Cardiac septum (tissue), 1 donor: Measurements from ENCODE around the gene CA5A. TPM values are rescaled to one million over a fixed set of nuclear protein-coding genes. Genes with fewer than 3 reads are reported as not detected.
"Not testable (repeated sequence)": the region's sequence is repeated elsewhere in the genome, so short reads cannot be mapped to it uniquely, and the experiment has no call there.

Source experiments
- DNase-seq: peaks from one replicate; pipeline ENCODE4 v3.0.0-alpha.2; 2020; ENCODE audit warnings: low spot score
- intact Hi-C: fragments of 100-400 bp; cut with DNase I; formaldehyde crosslinking; loops from one replicate; pipeline ENCODE4 v1.14.0; 2022
- long read RNA-seq: library from polyadenylated mRNA; unstranded; transcript quantifications from one replicate; pipeline ENCODE4 v2.0.0, GENCODE V29; 2021
- total RNA-seq: library from RNA; stranded (reverse); fragmentation: NEBNext Ultra II Directional; extraction: Animal tissue kit (Norgen Biotek cat#: 25700); gene quantifications from one replicate; pipeline ENCODE4 v1.2.1, GENCODE V29; 2021
- donor health status: DM: no; HTN: no; CAD: no.

The CA5A gene
- total RNA-seq = not detected
- long read RNA-seq = 0 reads

DNA sequence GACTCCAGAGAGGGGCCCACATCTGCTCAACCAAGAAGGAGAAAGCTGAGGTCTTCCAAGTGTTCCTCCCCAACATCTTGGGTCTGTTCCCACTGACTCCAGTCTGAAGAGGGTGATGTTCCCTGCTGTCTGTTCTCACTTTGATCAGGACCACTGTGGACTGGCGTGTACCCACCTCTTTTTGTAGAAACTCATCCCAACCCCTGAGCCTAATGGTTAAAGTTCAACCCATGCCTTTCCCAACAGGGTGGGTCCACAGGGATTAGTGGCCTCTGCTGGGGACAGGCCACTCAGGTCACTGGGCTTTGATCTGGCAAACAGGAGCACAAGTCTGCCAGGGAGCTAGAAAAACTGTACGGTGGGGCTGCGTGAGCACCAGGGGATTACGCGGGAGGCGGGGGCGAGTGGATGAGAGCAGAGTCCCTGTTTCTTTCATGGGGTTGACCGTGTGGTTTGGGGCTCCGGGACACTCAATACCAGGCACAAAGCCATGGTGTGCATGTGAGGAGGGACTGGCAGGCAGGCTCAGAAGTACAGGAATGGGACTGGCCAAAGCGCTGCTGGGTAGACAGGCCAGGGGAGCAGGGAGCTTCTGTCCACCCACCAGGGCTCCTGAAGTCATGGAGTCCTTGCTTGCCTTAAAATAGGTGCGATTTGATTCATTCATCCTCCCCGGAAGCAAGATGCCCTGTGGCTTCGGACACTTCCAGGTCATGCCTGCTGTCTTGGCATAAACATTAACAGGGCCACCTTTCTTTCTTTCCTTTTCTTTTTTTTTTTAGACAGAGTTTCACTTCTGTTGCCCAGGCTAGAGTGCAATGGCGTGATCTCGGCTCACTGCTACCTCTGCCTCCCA lies at the start of gene CA5A:
Gene CA5A (minus strand): TSS at position 155 of the 856 bp plus-strand sequence. CDS start 79 bp downstream, at position 76.
- no peak for DNase-seq
- intact Hi-C loops = no loop called here

DNA sequence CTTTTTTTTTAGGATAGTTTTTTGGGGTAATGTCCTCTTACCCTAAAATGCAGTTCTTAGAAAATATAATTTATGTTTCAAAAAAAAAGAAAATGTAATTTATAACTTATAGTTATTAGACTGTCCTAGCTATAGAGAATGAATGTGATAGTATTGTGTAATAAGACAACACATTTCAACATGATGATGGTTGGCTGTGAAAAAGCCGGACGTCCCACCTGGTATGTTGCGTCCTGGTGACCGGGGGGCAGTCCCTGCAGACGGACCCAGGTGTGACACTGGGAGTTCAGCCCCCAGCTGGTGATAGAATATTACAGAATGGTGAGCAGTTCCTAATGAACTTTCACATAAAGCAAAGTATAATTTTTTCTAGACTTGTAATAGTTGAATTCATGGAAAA lies 49.2 kb upstream of the CA5A start:
- DNase-seq, intact Hi-C loops: not testable (repeated sequence)

DNA sequence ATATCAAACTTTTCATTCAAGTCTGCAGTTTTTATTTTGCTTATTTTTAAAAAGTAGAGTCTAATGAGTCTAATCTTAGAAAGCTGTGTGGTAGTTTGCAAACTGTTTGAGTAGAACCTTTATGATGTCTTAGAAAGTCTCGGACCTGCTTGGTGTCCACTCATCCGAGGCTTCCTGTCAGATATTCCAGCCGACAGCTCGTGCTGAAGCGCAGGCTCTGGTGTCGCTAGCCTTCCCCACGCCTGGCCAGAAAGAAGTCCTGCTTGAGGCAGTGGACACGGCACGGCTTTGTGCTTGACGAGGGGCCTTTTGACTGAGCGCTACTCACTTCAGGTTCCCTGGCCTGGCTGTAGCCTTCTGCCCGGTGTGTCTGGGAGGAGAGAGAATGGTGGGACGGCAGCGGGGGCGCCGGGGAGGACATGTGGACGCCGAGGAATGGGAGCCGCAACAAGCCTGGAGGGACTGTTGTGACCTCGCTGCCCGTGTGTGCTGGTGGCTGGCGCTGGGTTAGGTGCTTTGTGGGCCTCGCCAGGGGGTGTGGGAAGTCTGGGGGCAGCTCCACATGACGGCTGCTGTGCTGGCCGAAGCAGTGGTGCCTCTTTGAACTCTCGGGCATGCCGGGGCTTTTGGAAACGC lies 48.4 kb upstream of the CA5A start:
- no peak for DNase-seq
- intact Hi-C loops = loop anchor here (5.0 kb wide), 1 partner anchor 453 kb away; no protein-coding TSS in a partner anchor

DNA sequence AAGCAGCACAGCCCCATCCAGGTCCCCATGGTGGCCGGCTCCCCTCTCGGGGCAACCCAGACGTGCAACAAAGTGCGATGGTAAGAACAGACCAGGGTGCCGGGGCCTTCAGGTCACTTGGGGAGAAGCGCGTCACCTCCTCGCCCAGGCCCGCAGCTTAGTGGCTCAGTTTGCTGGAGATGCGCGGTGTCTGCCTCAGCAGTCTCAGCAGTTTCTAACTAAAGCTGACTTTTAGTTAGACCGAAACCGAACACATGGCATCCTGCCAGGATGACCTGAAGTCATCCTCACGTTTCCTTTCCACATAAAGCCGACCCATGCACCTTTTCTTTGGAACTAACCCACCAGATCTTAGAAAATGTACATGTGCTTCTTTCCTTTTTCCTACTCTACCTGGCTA lies 47.9 kb upstream of the CA5A start:
- intact Hi-C loops = loop anchor here (5.0 kb wide), 1 partner anchor 453 kb away; no protein-coding TSS in a partner anchor
- DNase-seq = not testable (repeated sequence)

DNA sequence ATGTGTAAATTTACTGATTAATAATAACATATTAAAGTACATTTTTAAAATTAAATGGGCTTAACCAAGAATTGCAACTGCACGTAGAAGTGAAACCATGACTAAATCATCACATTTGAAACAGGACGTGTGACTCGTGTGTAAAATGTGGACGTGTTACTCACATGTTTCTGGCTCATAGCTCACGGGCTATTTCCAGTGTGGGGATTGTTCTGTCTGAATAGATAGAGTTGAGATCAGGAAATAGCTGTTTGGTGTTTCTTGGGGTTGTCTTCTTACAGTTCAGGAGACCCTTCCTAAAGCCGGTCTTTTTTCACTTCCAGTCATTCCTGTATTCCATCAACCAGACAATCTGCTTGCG lies 47.4 kb upstream of the CA5A start:
- intact Hi-C loops = loop anchor here (5.0 kb wide), 1 partner anchor 454 kb away; no protein-coding TSS in a partner anchor
- not testable (repeated sequence) for DNase-seq

DNA sequence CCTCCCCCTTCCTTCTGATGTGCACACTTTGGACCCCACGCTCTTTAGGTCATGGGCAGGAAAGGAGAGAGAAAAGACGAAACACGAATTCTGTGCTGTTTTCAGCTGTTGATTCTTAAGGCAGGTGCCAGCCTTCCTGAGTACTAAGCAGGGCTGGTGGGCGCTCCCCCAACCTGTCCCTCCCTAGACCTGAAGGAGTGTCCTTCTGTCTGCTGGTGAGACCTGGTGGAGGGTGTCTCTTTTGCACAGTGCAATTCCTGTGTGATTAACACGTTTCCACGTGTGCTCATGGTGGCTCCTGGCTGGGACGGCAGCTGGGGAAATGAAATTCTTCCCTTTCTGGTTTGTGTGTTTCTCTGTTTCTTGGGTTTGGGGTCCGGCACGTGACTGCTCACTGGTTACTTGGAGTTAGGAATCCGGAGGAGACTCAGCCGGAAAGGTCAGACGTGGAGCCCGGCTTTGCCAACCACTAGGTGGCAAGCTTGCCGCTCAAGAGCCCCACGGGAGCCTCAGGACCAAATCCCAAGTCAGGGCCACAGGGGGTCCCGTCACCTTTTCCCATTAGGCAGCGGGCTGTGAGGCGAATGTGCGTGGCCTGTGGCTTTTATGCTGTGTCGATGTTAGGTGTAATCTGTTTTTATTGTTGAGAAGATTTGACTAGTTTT lies 46.9 kb upstream of the CA5A start:
- intact Hi-C loops = loop anchor here (5.0 kb wide), 1 partner anchor 454 kb away; no protein-coding TSS in a partner anchor
- not testable (repeated sequence) for DNase-seq

DNA sequence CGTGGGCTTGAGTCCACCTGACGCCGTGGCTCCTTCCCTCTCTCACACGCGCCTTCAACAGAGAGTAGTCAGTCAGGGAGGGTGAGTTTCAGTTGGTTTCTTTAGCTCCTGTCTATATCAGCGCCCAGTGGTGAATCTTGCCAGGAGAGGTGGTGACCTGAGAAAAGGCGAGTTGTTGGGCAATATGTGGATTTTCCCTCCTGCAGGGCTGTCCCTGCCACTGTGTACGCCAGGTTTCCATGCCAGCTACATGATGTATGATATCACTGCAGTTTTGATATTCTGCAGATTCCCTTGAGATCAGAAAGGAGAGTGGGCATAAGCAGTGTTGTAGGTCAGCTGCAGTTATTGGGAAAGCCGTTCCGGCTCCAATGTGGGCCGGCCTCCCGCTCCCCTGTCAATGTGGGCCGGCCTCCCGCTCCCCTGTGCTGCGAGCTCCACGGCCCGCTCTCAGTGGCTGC lies 46.3 kb upstream of the CA5A start:
- DNase-seq = no peak
- intact Hi-C loops = loop anchor here (5.0 kb wide), 1 partner anchor 455 kb away; no protein-coding TSS in a partner anchor

DNA sequence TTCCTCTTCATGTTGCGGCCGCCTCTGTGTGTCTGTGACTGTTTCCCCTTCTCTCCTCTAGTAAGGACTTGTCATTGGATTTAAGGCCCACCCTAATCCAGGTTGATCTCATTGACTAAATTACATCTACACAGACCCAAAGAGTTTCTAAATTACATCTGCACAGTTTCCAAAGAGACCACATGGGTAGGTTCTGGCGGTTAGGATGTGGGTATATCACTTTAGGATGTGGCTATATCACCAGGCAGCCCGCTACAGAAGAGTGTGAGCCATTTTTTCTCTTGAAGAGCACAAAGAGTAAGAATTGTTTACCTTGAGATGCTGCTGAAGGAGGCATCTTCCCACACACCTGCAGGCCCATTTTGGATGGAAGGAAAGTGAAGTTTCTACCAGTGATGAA lies 45.0 kb upstream of the CA5A start:
- intact Hi-C loops = loop anchor here (5.0 kb wide), 1 partner anchor 456 kb away; no protein-coding TSS in a partner anchor
- DNase-seq = not testable (repeated sequence)

DNA sequence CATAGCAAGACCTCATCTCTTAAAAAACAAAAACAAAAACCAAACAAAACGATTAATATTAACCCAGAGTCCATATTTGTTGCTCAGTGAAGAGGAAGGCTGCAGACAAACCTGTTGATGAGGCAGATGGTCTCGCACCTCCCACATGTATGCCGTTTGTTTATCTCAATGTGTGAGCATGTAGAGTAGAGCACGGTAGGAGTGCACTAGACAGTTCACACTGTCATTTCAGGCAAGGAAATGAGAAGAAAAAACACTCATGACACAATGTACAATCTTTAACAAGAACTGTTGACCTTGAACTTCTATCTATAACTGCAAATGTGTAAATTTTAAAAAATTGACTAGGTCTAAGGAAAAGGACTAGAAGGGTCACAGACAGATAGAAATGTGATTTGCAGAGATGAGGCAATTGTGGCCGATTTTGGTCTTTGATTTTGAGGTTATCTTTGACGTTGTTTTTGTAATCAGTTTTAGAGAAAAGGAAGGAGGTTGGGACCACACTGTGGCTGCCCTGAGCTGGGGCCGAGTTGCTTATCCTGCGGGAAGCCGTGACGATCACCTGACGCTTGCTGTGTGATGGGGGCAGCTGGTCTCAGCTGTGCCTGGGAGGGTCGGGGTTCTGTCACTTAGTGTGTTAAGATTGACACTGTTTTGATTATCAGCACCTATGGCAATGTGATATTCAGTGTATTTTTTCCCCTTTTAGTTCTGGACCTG lies 43.7 kb upstream of the CA5A start:
- DNase-seq = not testable (repeated sequence)
- intact Hi-C loops = loop anchor here (5.0 kb wide), 1 partner anchor 457 kb away; no protein-coding TSS in a partner anchor

DNA sequence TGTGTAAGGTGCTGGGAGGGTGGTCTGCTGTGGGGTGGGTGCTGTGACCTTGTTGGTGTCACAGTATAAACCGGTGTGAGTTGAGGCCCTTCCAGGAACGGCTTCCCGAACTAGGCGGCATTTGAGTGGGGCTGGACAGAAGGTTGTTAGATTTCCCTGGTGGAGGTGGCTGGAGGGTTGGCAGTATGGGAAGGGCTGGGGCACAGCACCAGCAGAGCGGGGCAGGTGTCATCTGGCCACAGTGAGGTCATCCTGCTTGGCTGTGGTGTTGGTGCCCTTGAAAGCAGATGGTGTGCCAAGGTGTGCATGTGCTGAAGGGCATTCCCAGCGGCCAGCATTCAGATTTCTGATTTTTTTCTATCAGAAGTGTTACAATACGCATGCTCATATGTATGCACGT lies 43.0 kb upstream of the CA5A start:
- intact Hi-C loops = no loop called here
- no peak for DNase-seq

DNA sequence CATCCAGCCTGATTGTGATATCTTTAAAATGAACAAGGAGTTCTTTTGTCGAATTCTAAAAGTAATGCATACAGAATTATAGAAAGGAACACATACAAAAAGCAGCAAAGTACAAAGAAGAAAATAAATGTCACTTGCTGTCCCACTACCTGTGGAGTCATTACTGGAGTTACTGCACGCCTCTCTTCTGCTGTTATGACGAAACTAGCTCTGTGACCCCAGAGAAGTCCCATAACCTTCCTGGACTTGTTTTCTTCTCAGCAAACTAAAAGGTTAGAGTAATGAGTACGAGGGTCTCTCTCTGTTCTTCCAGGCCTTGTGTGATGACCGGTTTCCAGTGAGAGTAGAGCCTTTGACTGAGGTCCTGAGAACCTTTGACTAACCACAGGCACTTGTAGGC lies 41.8 kb upstream of the CA5A start:
- intact Hi-C loops = no loop called here
- DNase-seq = no peak

DNA sequence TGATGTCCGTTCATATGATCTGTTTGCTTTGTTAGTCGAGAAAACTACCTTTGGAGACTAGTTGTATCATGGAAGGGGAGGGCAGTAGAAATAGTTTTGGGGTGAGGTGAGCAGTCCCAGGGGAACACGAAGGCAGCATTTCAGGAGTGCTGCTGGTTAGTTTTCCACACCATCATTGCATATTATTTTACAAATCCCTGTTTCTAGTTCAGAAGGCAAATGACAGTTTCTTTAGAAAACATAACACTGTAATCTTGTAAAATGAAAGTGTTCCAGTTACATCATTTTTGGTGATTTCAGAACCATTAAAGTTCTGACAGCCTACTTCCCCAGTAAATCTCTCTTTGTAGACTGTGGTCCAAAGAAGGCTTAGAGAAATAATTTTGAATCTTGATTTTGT lies 40.3 kb upstream of the CA5A start:
- DNase-seq = no peak
- intact Hi-C loops = no loop called here

DNA sequence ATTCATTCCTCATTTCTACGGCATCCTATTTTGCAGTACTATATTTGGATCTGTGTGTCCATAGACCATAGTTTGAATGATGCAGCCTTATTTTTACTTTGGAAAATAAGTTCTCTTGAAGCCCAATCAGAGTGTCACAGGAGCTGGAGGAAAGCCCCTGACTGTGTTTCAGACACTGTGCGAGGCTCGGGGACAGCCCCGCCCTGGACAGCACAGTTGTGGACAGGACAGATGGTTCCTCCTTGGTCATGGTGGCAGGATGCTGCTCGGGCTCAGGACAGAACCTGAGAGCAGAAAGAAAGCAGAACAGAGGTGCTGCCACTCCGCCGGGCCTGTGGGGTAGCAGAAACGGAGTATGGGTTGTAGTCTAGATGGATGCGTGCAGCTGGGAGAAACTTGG lies 37.8 kb upstream of the CA5A start:
- no peak for DNase-seq
- intact Hi-C loops = no loop called here

DNA sequence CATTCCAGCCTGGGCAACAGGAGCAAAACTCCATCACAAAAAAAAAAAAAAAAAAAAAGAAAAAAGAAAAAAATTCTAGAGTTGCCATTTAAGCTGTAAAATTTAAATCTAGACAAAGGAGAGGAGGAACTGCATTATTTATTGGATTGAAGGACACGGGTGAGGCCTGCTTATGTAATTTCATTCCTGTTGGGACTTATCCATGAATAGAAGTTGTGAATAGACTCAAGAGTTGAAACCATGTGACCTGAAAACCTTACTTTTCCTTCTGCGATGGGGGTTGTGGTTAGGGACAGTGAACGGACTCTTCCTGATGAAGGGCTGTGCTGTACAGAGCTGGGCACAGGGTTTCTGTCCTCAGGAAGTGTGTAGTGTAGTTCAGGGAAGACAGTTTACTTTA lies 37.4 kb upstream of the CA5A start:
- intact Hi-C loops = no loop called here

DNA sequence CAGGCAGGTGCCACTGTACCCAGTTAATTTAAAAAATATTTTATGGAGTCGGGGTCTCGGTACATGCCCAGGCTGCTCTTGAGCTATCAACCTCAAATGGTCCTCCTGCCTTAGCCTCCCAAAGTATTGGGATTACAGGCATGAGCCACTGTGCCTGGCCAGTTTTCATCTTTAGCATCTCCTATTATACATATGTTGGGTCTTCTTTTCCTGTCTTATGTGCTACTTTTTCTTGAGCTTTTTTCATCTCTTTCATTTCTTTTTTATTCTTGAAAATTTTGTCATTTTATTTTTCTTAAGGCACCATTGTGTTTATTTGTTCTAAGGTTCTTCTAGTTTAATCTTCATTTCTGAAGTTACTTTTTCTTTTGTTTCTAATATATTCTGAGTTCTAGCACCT lies 35.6 kb upstream of the CA5A start:
- intact Hi-C loops = no loop called here
- no peak for DNase-seq

More for the DNA sequence above, 37.4 kb upstream of the CA5A start:
- DNase-seq = no peak

DNA sequence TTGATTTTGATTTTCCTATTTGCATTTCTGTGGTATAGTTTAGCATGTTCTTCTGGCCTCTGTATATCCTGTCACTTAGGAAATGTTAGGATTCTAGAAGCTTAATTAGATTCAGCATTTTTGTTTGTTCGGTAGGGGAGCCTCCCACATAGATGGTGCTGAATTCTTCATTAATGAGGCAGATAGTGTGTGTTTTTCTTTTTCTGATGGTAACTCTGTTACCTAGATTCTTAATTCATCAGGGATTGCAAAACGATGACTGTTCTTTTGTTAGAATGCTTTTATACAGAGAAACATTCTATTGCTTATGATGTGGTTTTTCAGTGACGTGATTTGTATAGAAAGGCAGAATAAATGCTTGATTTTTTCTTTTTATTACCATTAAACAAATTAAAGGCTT lies 33.9 kb upstream of the CA5A start:
- no peak for DNase-seq
- intact Hi-C loops = no loop called here

DNA sequence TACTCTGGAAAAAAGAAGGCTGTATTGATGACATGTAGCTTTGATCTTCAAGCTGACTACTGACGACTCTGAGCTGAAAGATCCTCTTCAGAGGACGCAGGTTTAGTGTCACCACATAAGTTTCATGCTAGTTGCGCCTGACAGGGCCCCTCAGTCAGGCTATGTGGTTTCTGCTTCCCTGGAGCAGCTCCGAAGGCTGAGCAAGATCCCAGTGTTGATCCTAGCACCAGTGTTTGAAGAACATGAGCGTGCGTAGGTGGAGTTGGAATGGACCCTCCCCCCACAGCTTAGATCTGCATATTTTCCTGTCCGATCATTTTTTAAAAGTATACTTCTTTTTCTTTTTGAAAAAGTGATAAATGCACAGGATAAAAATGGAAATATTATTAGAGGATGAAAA lies 32.2 kb upstream of the CA5A start:
- intact Hi-C loops = no loop called here
- no peak for DNase-seq

DNA sequence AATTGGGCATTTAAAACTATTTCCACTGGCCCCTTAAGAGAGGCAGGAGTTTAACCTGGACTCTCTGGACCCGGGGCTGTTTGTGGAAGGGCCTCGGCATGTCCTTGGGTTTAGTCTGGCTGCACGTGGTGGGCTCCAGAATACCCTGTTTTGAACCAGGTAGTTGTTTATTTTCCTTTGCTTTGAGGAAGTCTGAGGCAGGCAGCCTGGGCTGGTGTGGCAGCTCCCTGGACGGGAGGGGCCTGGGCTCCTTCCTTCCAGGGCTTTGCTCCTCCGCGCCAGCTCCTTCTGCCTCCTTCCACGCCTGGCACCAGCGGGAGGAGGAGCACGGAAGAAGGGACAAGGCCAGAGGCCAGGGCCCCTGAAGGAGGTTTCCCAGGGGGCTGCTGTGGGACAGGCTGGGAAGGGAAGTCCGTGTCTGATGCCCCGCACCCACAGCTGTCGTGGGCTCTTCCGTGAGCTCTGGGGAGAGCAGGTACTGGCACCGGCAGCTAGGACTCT lies 30.4 kb upstream of the CA5A start:
- DNase-seq = no peak
- intact Hi-C loops = no loop called here

DNA sequence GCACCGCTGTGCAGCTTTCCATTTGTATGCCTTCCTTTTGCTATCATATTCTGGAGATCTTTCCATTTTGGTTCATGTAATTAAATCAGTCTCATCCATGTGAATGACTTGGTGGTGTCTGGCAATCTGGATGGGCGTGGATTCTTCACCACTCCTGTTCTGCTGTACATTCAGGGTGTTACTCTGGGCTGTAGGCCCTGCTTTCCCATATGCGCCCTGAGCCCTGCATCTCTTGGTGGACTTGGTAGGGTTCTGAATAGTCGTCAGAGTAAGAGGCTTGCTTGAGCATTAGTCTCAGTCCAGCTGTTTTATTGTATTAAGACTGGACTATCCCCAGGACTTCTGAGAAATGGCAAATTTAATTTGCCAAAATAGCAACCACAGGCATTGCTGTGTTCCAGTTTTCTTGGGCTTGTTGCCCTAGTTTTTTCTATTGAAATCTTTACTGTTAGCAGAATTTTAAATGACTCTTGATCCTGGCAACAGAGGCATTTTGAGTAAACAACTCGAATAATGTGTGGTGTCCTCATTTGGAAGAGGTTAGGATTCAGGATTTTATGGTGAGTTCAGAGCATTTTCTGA lies 29.8 kb upstream of the CA5A start:
- intact Hi-C loops = no loop called here
- DNase-seq = no peak
